GM19023 (cell line): ENCODE results near the gene WNT10A.
"Not testable (repeated sequence)": the region's sequence is repeated elsewhere in the genome, so short reads cannot be mapped to it uniquely, and the experiment has no call there.

Experiments
- ATAC-seq: cut with Tn5 transposase; IDR thresholded peaks from one replicate; pipeline ENCODE4 v1.9.1; 2021; ENCODE audit warnings: mild to moderate bottlenecking, moderate library complexity; ENCODE audit not compliant: unreplicated experiment

Gene WNT10A

GRCh38 chr2:218927876-218928275, 47.2 kb downstream of the WNT10A start:
- ATAC-seq = no peak

- ATAC-seq = not testable (repeated sequence)
These were observed 49.8 kb downstream of the WNT10A start for GRCh38 chr2:218930488-218930887.

- ATAC-seq = not testable (repeated sequence)
These were observed 51.1 kb downstream of the WNT10A start for GRCh38 chr2:218931751-218932150.
